GM19467 (cell line): Measurements from ENCODE around the gene SSH2.
"Not testable (repeated sequence)": the region's sequence is repeated elsewhere in the genome, so short reads cannot be mapped to it uniquely, and the experiment has no call there.

Experiments
- ATAC-seq: cut with Tn5 transposase; IDR thresholded peaks from one replicate; pipeline ENCODE4 v1.9.1; 2021; ENCODE audit warnings: mild to moderate bottlenecking, moderate library complexity; ENCODE audit not compliant: unreplicated experiment

SSH2 gene

GRCh38 chr17:29929533-29930408 lies at the start of gene SSH2:
Gene SSH2, minus strand, starts transcription at chr17:29930228. Its CDS starts 228 bp downstream, at chr17:29930000.
- ATAC-seq = peak; percentile 61

GRCh38 chr17:29977836-29978235 lies 47.8 kb upstream of the SSH2 start:
- ATAC-seq = no peak

- ATAC-seq = no peak
Measured at GRCh38 chr17:29973005-29973404, 43.0 kb upstream of the SSH2 start.

- ATAC-seq = no peak
Measured at GRCh38 chr17:29972277-29972676, 42.2 kb upstream of the SSH2 start.

- ATAC-seq = no peak
Measured at GRCh38 chr17:29968271-29968670, 38.2 kb upstream of the SSH2 start.

- no peak for ATAC-seq
Measured at GRCh38 chr17:29962656-29963055, 32.6 kb upstream of the SSH2 start.

- no peak for ATAC-seq
Measured at GRCh38 chr17:29959658-29960337, 29.8 kb upstream of the SSH2 start.

- no peak for ATAC-seq
Measured at GRCh38 chr17:29958947-29959657, 29.1 kb upstream of the SSH2 start.

GRCh38 chr17:29957488-29957887 lies 27.5 kb upstream of the SSH2 start:
- ATAC-seq = not testable (repeated sequence)

GRCh38 chr17:29956225-29956624 lies 26.2 kb upstream of the SSH2 start:
- no peak for ATAC-seq

- no peak for ATAC-seq
Measured at GRCh38 chr17:29954405-29954804, 24.4 kb upstream of the SSH2 start.

- ATAC-seq = no peak
Measured at GRCh38 chr17:29949696-29950095, 19.7 kb upstream of the SSH2 start.

GRCh38 chr17:29948448-29949215 lies 18.6 kb upstream of the SSH2 start:
- ATAC-seq = no peak

- ATAC-seq = no peak
Measured at GRCh38 chr17:29945281-29945680, 15.3 kb upstream of the SSH2 start.

GRCh38 chr17:29941334-29941733 lies 11.3 kb upstream of the SSH2 start, which contains the start of gene EFCAB5:
Gene EFCAB5, plus strand, starts transcription at chr17:29941634. Its CDS starts 163 bp downstream, at chr17:29941797.
- no peak for ATAC-seq

GRCh38 chr17:29936724-29937123 lies 6.7 kb upstream of the SSH2 start:
- ATAC-seq = no peak

- ATAC-seq = not testable (repeated sequence)
Measured at GRCh38 chr17:29935909-29936308, 5.9 kb upstream of the SSH2 start.

- ATAC-seq = no peak
Measured at GRCh38 chr17:29933379-29933778, 3.4 kb upstream of the SSH2 start.

GRCh38 chr17:29931231-29931932 lies 1.4 kb upstream of the SSH2 start:
- ATAC-seq = peak; percentile 57

GRCh38 chr17:29930409-29931010 lies 482 bp upstream of the SSH2 start:
- no peak for ATAC-seq
